Measurements from ENCODE around the gene GABARAP.

The GABARAP gene

GRCh38 chr17:7214300-7215135 lies 27.7 kb downstream of the GABARAP start:
- H3K18ac ChIP-seq (ENCODE audit: low read depth in 1 of 2, low read length in 2 of 2) = peak overlapping the region; percentile 26 to 42
- H3K4ac ChIP-seq (ENCODE audit: low read depth in 1 of 2, low read length in 2 of 2) = no peak overlapping the region
- DNase-seq = peak; percentile 98
- WGBS = under 1% methylated on average over 45 of the region's 45 CpGs
- peak overlapping the region; percentile 51 to 82 for H3K4me3 ChIP-seq (ENCODE audit: insufficient read depth in 1 of 2, low read depth in 1 of 2, low read length in 2 of 2)
- peaks cover 1 to 3% of the 10 kb centered on the region in 2 experiments for H3K36me3 ChIP-seq (ENCODE audit: control insufficient read depth in 1 of 2, insufficient read depth in 2 of 2, low read depth in 1 of 2, low read length in 2 of 2)
- peaks cover 40% of the 10 kb centered on the region for H3K4me1 ChIP-seq (ENCODE audit: control insufficient read depth, insufficient read depth, low read depth, low read length)
- H3K9me3 ChIP-seq (ENCODE audit: control insufficient read depth, low read length) = no peaks in the 10 kb centered on the region
- H3K27ac ChIP-seq (ENCODE audit: low read length, poor library complexity, severe bottlenecking) = peak overlapping the region; percentile 45
- no peak overlapping the region for H2AFZ ChIP-seq (ENCODE audit: low read depth, low read length)
- no peak overlapping the region for H2AK5ac ChIP-seq (ENCODE audit: low read length, severe bottlenecking)
- H3K14ac ChIP-seq (ENCODE audit: low read length in 2 of 2) = no peak overlapping the region
- peak overlapping the region; percentile 84 for H3K4me2 ChIP-seq (ENCODE audit: low read length, poor library complexity, severe bottlenecking)
- no peak overlapping the region for H4K91ac ChIP-seq (ENCODE audit: low read length)
- no peak overlapping the region for H2BK15ac ChIP-seq (ENCODE audit: low read depth, poor library complexity, severe bottlenecking)
- no peak overlapping the region for H2BK120ac ChIP-seq (ENCODE audit: low read depth, low read length)
- H2BK12ac ChIP-seq (ENCODE audit: low read length in 2 of 2) = no peak overlapping the region
- no peak overlapping the region for H3K23ac ChIP-seq (ENCODE audit: low read length in 2 of 2)
- no peaks in the 10 kb centered on the region for H3K27me3 ChIP-seq (ENCODE audit: control insufficient read depth in 1 of 2, insufficient read depth in 1 of 2, low read length in 2 of 2)
- no peak overlapping the region for H2BK5ac ChIP-seq (ENCODE audit: low read depth, low read length, poor library complexity, severe bottlenecking)
- H3K79me1 ChIP-seq (replicated peaks; ENCODE audit: low read length, poor library complexity, severe bottlenecking) = peaks cover 23% of the 10 kb centered on the region
- no peak overlapping the region for H4K8ac ChIP-seq (ENCODE audit: low read length)
- peak overlapping the region; percentile 89 for H3K9ac ChIP-seq (ENCODE audit: low read length)

DNA sequence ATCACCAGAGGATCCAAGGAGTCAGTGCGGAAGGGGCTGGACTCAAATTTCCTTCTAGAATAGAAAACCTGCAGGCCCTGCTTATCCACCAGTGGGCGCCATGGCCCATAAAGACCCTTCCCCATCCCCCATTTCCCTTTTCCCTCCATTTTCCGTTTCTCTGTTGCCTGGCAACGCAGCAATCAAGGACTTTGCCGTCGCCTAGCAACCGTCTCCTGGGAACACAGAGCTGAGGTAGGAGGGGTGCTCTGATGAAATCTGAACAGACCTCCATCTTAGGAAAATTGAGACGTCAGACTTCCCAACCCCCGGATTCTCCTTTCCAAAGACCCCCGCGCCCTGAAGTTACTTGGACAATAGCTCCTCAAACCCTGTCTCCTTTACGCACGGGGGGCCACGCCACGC lies 28.4 kb downstream of the GABARAP start:
- Histone ChIP-seq H3K36me3 (ENCODE audit: control insufficient read depth in 1 of 2, insufficient read depth in 2 of 2, low read depth in 1 of 2, low read length in 2 of 2) (peaks cover 3 to 7% of the 10 kb centered on the region in 2 experiments), H3K23ac (ENCODE audit: low read length in 2 of 2) (no peak overlapping the region), H2BK12ac (ENCODE audit: low read length in 2 of 2) (no peak overlapping the region), H2AK5ac (ENCODE audit: low read length, severe bottlenecking) (no peak overlapping the region), H3K4me2 (ENCODE audit: low read length, poor library complexity, severe bottlenecking) (peak overlapping the region; percentile 84), H3K4me3 (ENCODE audit: insufficient read depth in 1 of 2, low read depth in 1 of 2, low read length in 2 of 2) (peak overlapping the region; percentile 41 to 82), H3K4me1 (ENCODE audit: control insufficient read depth, insufficient read depth, low read depth, low read length) (peaks cover 35% of the 10 kb centered on the region), H3K18ac (ENCODE audit: low read depth in 1 of 2, low read length in 2 of 2) (peak overlapping the region in 1 of 2 experiments; percentile 42), H2BK120ac (ENCODE audit: low read depth, low read length) (no peak overlapping the region), H3K27ac (ENCODE audit: low read length, poor library complexity, severe bottlenecking) (no peak overlapping the region), H3K9ac (ENCODE audit: low read length) (peak overlapping the region; percentile 89), H3K79me1 (replicated peaks; ENCODE audit: low read length, poor library complexity, severe bottlenecking) (peaks cover 22% of the 10 kb centered on the region), H2BK5ac (ENCODE audit: low read depth, low read length, poor library complexity, severe bottlenecking) (no peak overlapping the region), H3K14ac (ENCODE audit: low read length in 2 of 2) (no peak overlapping the region), H3K27me3 (ENCODE audit: control insufficient read depth in 1 of 2, insufficient read depth in 1 of 2, low read length in 2 of 2) (no peaks in the 10 kb centered on the region), H4K91ac (ENCODE audit: low read length) (no peak overlapping the region), H2BK15ac (ENCODE audit: low read depth, poor library complexity, severe bottlenecking) (no peak overlapping the region), H3K9me3 (ENCODE audit: control insufficient read depth, low read length) (no peaks in the 10 kb centered on the region), H3K4ac (ENCODE audit: low read depth in 1 of 2, low read length in 2 of 2) (no peak overlapping the region), H2AFZ (ENCODE audit: low read depth, low read length) (no peak overlapping the region), H4K8ac (ENCODE audit: low read length) (no peak overlapping the region)
- DNase-seq = peak; percentile 95
- 7% methylated on average over 13 of the region's 15 CpGs for whole genome bisulfite sequencing

GRCh38 chr17:7211491-7212273 lies 30.6 kb downstream of the GABARAP start:
- WGBS = 36% methylated on average over 24 of the region's 37 CpGs

More at GRCh38 chr17:7211491-7212273, 30.6 kb downstream of the GABARAP start:
- no peak overlapping the region for H2BK15ac ChIP-seq (ENCODE audit: low read depth, poor library complexity, severe bottlenecking)
- H3K4me1 ChIP-seq (ENCODE audit: control insufficient read depth, insufficient read depth, low read depth, low read length) = peaks cover 30% of the 10 kb centered on the region
- H4K8ac ChIP-seq (ENCODE audit: low read length) = no peak overlapping the region
- no peak overlapping the region for H3K23ac ChIP-seq (ENCODE audit: low read length in 2 of 2)
- no peaks in the 10 kb centered on the region for H3K9me3 ChIP-seq (ENCODE audit: control insufficient read depth, low read length)
- H3K4ac ChIP-seq (ENCODE audit: low read depth in 1 of 2, low read length in 2 of 2) = no peak overlapping the region
- H3K18ac ChIP-seq (ENCODE audit: low read depth in 1 of 2, low read length in 2 of 2) = no peak overlapping the region
- no peak overlapping the region for H2BK5ac ChIP-seq (ENCODE audit: low read depth, low read length, poor library complexity, severe bottlenecking)
- no peak overlapping the region for H3K27ac ChIP-seq (ENCODE audit: low read length, poor library complexity, severe bottlenecking)
- H3K4me2 ChIP-seq (ENCODE audit: low read length, poor library complexity, severe bottlenecking) = no peak overlapping the region
- peak overlapping the region; percentile 73 for H3K9ac ChIP-seq (ENCODE audit: low read length)
- peak overlapping the region in 1 of 2 experiments; percentile 35 for H2BK12ac ChIP-seq (ENCODE audit: low read length in 2 of 2)
- no peak for DNase-seq
- H3K14ac ChIP-seq (ENCODE audit: low read length in 2 of 2) = no peak overlapping the region
- no peak overlapping the region for H2AK5ac ChIP-seq (ENCODE audit: low read length, severe bottlenecking)
- peaks cover 32% of the 10 kb centered on the region for H3K79me1 ChIP-seq (replicated peaks; ENCODE audit: low read length, poor library complexity, severe bottlenecking)
- no peaks in the 10 kb centered on the region for H3K27me3 ChIP-seq (ENCODE audit: control insufficient read depth in 1 of 2, insufficient read depth in 1 of 2, low read length in 2 of 2)
- no peak overlapping the region for H2BK120ac ChIP-seq (ENCODE audit: low read depth, low read length)
- H3K36me3 ChIP-seq (ENCODE audit: control insufficient read depth in 1 of 2, insufficient read depth in 2 of 2, low read depth in 1 of 2, low read length in 2 of 2) = peaks cover 3 to 27% of the 10 kb centered on the region in 2 experiments
- no peak overlapping the region for H4K91ac ChIP-seq (ENCODE audit: low read length)
- no peak overlapping the region for H3K4me3 ChIP-seq (ENCODE audit: insufficient read depth in 1 of 2, low read depth in 1 of 2, low read length in 2 of 2)
- H2AFZ ChIP-seq (ENCODE audit: low read depth, low read length) = no peak overlapping the region
